Endothelial cell of umbilical vein (primary cell): ENCODE measurements around the gene DUSP3. TPM values are rescaled to one million over a fixed set of nuclear protein-coding genes. Genes with fewer than 3 reads are reported as not detected.

Experiments used
- BruUV-seq: library from RNA; stranded (reverse); fragments of 400-500 nt; replicated peaks from 2 replicates; lab custom pipeline; 2021; lab: Mats Ljungman, UMichigan
- CTCF ChIA-PET: fragments of 300-600, 350-600 bp; sonication (Branson Sonifier 250); formaldehyde crosslinking; loops from one replicate; lab custom pipeline; 2021; ENCODE audit warnings: antibody characterized with exemption, inconsistent platforms; lab: Charles Lee
- POLR2A ChIA-PET: fragments of 300-600, 350-600 bp; sonication (Branson Sonifier 250); formaldehyde crosslinking; loops from one replicate; lab custom pipeline; 2021; ENCODE audit warnings: antibody characterized with exemption, inconsistent platforms; lab: Charles Lee
- DNase-seq: peaks from one replicate; pipeline ENCODE4 v3.0.0-alpha.2; 2011; ENCODE audit warnings: low read depth, low spot score
- FAIRE-seq: peaks from 2 replicates; lab custom pipeline; 2011; peaks lifted over from hg19 to GRCh38; lab: Jason Lieb, UNC
- H2AFZ ChIP-seq: 2 replicates; pipeline ENCODE4 v1.6.0; 2012; ENCODE audit warnings: low read depth, low read length, control low read depth, inconsistent platforms
- H3K27ac ChIP-seq: 2 replicates; pipeline ENCODE4 v1.5.1; 2011; ENCODE audit warnings: low read depth, mild to moderate bottlenecking, control low read depth, low read length, moderate library complexity; ENCODE audit not compliant: insufficient read depth
- H3K27me3 ChIP-seq, 2 experiments: 2 replicates each; pipeline versions ENCODE4 v1.6.0 to v1.6.1; 2011; ENCODE audit warnings: low read length in 2 of 2, mixed read lengths in 1 of 2; ENCODE audit not compliant: control insufficient read depth in 2 of 2, insufficient read depth in 2 of 2
- H3K36me3 ChIP-seq, 2 experiments: 2 replicates in 1 of 2; 3 replicates in 1 of 2; pipeline ENCODE4 v1.5.1; 2011; ENCODE audit warnings: low read length in 2 of 2, mild to moderate bottlenecking in 1 of 2, moderate library complexity in 1 of 2; ENCODE audit not compliant: control insufficient read depth in 2 of 2, insufficient read depth in 2 of 2; ENCODE audit errors: extremely low read depth in 1 of 2
- H3K4me1 ChIP-seq: 3 replicates; pipeline ENCODE4 v1.5.1; 2011; ENCODE audit warnings: mild to moderate bottlenecking, low read length; ENCODE audit not compliant: control insufficient read depth, insufficient read depth; ENCODE audit errors: extremely low read depth
- H3K4me2 ChIP-seq: 2 replicates; pipeline ENCODE4 v1.6.1; 2011; ENCODE audit warnings: low read length, control low read depth, mixed read lengths; ENCODE audit not compliant: insufficient read depth
- H3K4me3 ChIP-seq, 3 experiments: fragments of 200-600 bp in 1 of 3; sonication (generic), shearing (Covaris generic) in 1 of 3; replicated peaks in 1 of 3; 2 replicates each; pipeline ENCODE4 v1.5.1; 2011 to 2016; ENCODE audit warnings: control low read depth in 3 of 3, low read length in 3 of 3, mild to moderate bottlenecking in 2 of 3, inconsistent platforms in 1 of 3, low read depth in 1 of 3, moderate library complexity in 1 of 3; ENCODE audit not compliant: insufficient read depth in 1 of 3
- H3K79me2 ChIP-seq: 2 replicates; pipeline ENCODE4 v1.6.0; 2012; ENCODE audit warnings: low read length, inconsistent platforms; ENCODE audit not compliant: control insufficient read depth, insufficient read depth
- H3K9ac ChIP-seq: replicated peaks from 2 replicates; pipeline ENCODE3; 2011; ENCODE audit warnings: low read length, control low read depth; ENCODE audit not compliant: insufficient read depth; ENCODE audit errors: extremely low read depth
- H3K9me1 ChIP-seq: replicated peaks from 3 replicates; pipeline ENCODE4 v1.6.0; 2011; ENCODE audit warnings: mild to moderate bottlenecking, low read length; ENCODE audit not compliant: control insufficient read depth, insufficient read depth; ENCODE audit errors: extremely low read depth
- H3K9me3 ChIP-seq: replicated peaks from 2 replicates; pipeline ENCODE4 v1.5.1; 2012; ENCODE audit warnings: low read length, inconsistent platforms; ENCODE audit not compliant: control insufficient read depth, insufficient read depth
- H4K20me1 ChIP-seq: replicated peaks from 2 replicates; pipeline ENCODE3; 2011; ENCODE audit warnings: mild to moderate bottlenecking, low read length; ENCODE audit not compliant: control insufficient read depth, insufficient read depth; ENCODE audit errors: extremely low read depth
- CTCF ChIP-seq, 2 donors: IDR thresholded peaks; 1 replicate in 1 of 2; 2 replicates in 1 of 2; pipeline ENCODE4 v1.5.1; 2011; ENCODE audit warnings: low read length in 2 of 2, mild to moderate bottlenecking in 2 of 2, moderate library complexity in 2 of 2, control low read depth in 1 of 2, inconsistent platforms in 1 of 2, low read depth in 1 of 2; ENCODE audit not compliant: insufficient read depth in 1 of 2; ENCODE audit errors: extremely low read depth in 1 of 2
- EZH2 ChIP-seq: IDR thresholded peaks from 2 replicates; pipeline ENCODE4 v1.6.1; 2012; ENCODE audit warnings: borderline replicate concordance, low read depth, mild to moderate bottlenecking, moderate library complexity, low read length, inconsistent platforms; ENCODE audit not compliant: severe bottlenecking
- GATA2 ChIP-seq: IDR thresholded peaks from 2 replicates; pipeline ENCODE4 v1.7.0; 2011; ENCODE audit warnings: low read depth, mild to moderate bottlenecking, moderate library complexity, mixed read lengths, low read length; ENCODE audit not compliant: insufficient read length, insufficient read depth
- MAX ChIP-seq: IDR thresholded peaks from 2 replicates; pipeline ENCODE4 v1.6.1; 2011; ENCODE audit not compliant: insufficient read depth, insufficient read length
- POLR2AphosphoS5 ChIP-seq: IDR thresholded peaks from 2 replicates; pipeline ENCODE4 v1.6.1; 2012; ENCODE audit warnings: low read depth, mild to moderate bottlenecking, control low read depth, low read length, moderate library complexity; ENCODE audit not compliant: insufficient read depth
- dilution Hi-C: fragments of 300-500 bp; cut with MboI; formaldehyde crosslinking; loops from one replicate; pipeline ENCODE4 v1.15.0; 2019; ENCODE audit warnings: low sequenced_read_pairs; ENCODE audit not compliant: extremely low pct_ligation_motif_present
- intact Hi-C: fragments of 100-400 bp; cut with micrococcal nuclease; formaldehyde crosslinking; loops from one replicate; pipeline ENCODE4 v1.10.0; 2022
- polyA plus RNA-seq, 4 experiments: library from polyadenylated mRNA; depleted of rRNA in 3 of 4; stranded (reverse) in 3 of 4; unstranded in 1 of 4; fragments of >200 nt; gene quantifications; 2 replicates each; pipeline versions ENCODE4 v1.2.1 to v1.2.3, GENCODE V29; 2011 to 2012; ENCODE audit warnings: missing spikeins in 1 of 4
- total RNA-seq: library from RNA; stranded (reverse); gene quantifications from 2 replicates; pipeline ENCODE4 v1.2.3, GENCODE V29; 2021

DUSP3 gene
- total and polyA plus RNA-seq, 2 donors (not counting 3 experiments of a cell fraction or from before 2014, with no cell fraction given), result 46.8 to 57.7 TPM

- no peak for DNase-seq
- Histone ChIP-seq H3K27ac (no peak overlapping the region), H4K20me1 (no peaks in the 10 kb centered on the region), H3K4me2 (no peak overlapping the region), H3K4me3 (no peak overlapping the region), H2AFZ (no peak overlapping the region), H3K4me1 (peaks cover 13% of the 10 kb centered on the region), H3K79me2 (no peaks in the 10 kb centered on the region), H3K9me3 (no peaks in the 10 kb centered on the region), H3K9me1 (no peaks in the 10 kb centered on the region), H3K36me3 (no peaks in the 10 kb centered on the region), H3K27me3 (peaks cover 0 to 1% of the 10 kb centered on the region in 2 experiments), H3K9ac (no peak overlapping the region)
- dilution Hi-C loops, result no loop called here
- ChIA-PET POLR2A (interaction anchor here (1.0 kb wide), 1 partner anchor 9 kb away, joined by 3 read pairs; the partner anchor contains the start of gene DUSP3), CTCF (interaction anchor here (1.4 to 5.0 kb wide), 2 partner anchors 17 to 58 kb away, joined by 5 to 153 read pairs; partner anchors contain the start of gene CD300LG)
- no peak for TF ChIP-seq MAX
- TF ChIP-seq EZH2, result no peak
- no peak for TF ChIP-seq GATA2
- TF ChIP-seq POLR2AphosphoS5, result no peak
- FAIRE-seq, result no peak
- intact Hi-C loops, result no loop called here
- no TSS peak for BruUV-seq
Observed at GRCh38 chr17:43787728-43788127, 9.0 kb upstream of the DUSP3 start.

GRCh38 chr17:43784628-43785101 lies 5.9 kb upstream of the DUSP3 start:
- ChIA-PET CTCF (interaction anchor here (0.7 kb wide), 1 partner anchor 62 kb away, joined by 3 read pairs; no protein-coding TSS in a partner anchor), POLR2A (no interaction called here)
- intact Hi-C loops (no loop called here), dilution Hi-C loops (no loop called here)
- H3K4me2 ChIP-seq, result no peak overlapping the region
- H3K4me3 ChIP-seq, result no peak overlapping the region
- peaks cover 1 to 3% of the 10 kb centered on the region in 2 experiments for H3K27me3 ChIP-seq
- peaks cover 17% of the 10 kb centered on the region for H3K4me1 ChIP-seq
- H3K9ac ChIP-seq, result no peak overlapping the region
- no peak overlapping the region for H2AFZ ChIP-seq
- no peaks in the 10 kb centered on the region for H3K9me1 ChIP-seq
- FAIRE-seq (no peak), DNase-seq (no peak)
- no peak for TF ChIP-seq MAX
- TF ChIP-seq EZH2, result no peak
- no peak for TF ChIP-seq CTCF (IDR thresholded peaks at IDR 0.05; ENCODE audit: extremely low read depth in 1 of 2, insufficient read depth in 1 of 2, low read depth in 1 of 2, low read length in 2 of 2)
- no peaks in the 10 kb centered on the region for H3K9me3 ChIP-seq
- BruUV-seq, result no TSS peak
- H3K79me2 ChIP-seq, result no peaks in the 10 kb centered on the region
- no peaks in the 10 kb centered on the region for H3K36me3 ChIP-seq
- H3K27ac ChIP-seq, result no peak overlapping the region
- H4K20me1 ChIP-seq, result no peaks in the 10 kb centered on the region
